ENCODE results near the gene FSTL5.

The FSTL5 gene

DNA sequence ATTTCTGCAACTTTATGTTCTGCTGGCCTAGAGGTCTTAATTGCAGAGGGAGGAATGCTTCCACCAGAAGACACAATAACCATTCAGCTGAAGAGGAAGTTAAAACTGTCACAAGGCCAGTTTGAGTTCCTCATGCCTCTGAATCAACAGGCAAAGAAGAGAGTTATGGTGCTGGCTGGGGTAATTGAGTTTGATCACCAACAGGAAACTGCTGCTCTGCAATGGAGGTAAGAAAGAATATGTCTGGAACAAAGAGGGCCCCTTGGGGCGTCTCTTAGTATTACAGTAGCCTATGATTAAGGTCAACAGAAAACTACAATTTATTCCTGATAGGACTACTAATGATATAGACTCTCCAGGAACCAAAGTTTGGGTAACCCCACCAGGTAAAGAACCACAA is 744.0 kb downstream of the FSTL5 start:
- TF ChIP-seq SIN3A (IDR thresholded peaks at IDR 0.05; ENCODE audit: borderline replicate concordance, insufficient read depth, low read length), result no peak
- TF ChIP-seq POLR2AphosphoS5 (IDR thresholded peaks at IDR 0.05; ENCODE audit: low read depth, low read length), result no peak

- TF ChIP-seq, protein P1, sequence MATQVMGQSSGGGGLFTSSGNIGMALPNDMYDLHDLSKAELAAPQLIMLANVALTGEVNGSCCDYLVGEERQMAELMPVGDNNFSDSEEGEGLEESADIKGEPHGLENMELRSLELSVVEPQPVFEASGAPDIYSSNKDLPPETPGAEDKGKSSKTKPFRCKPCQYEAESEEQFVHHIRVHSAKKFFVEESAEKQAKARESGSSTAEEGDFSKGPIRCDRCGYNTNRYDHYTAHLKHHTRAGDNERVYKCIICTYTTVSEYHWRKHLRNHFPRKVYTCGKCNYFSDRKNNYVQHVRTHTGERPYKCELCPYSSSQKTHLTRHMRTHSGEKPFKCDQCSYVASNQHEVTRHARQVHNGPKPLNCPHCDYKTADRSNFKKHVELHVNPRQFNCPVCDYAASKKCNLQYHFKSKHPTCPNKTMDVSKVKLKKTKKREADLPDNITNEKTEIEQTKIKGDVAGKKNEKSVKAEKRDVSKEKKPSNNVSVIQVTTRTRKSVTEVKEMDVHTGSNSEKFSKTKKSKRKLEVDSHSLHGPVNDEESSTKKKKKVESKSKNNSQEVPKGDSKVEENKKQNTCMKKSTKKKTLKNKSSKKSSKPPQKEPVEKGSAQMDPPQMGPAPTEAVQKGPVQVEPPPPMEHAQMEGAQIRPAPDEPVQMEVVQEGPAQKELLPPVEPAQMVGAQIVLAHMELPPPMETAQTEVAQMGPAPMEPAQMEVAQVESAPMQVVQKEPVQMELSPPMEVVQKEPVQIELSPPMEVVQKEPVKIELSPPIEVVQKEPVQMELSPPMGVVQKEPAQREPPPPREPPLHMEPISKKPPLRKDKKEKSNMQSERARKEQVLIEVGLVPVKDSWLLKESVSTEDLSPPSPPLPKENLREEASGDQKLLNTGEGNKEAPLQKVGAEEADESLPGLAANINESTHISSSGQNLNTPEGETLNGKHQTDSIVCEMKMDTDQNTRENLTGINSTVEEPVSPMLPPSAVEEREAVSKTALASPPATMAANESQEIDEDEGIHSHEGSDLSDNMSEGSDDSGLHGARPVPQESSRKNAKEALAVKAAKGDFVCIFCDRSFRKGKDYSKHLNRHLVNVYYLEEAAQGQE (IDR thresholded peaks at IDR 0.05; ENCODE audit: insufficient read depth in 1 of 2, low read depth in 2 of 2, low read length in 2 of 2), result no peak
- no peak for TF ChIP-seq FOXP2 (optimal IDR thresholded peaks at IDR 0.05; ENCODE audit: borderline replicate concordance, extremely low read depth, extremely low read length, insufficient read depth)
- TF ChIP-seq POLR2AphosphoS5 (IDR thresholded peaks at IDR 0.05; ENCODE audit: low read depth, low read length), result no peak
- TF ChIP-seq SIN3A (IDR thresholded peaks at IDR 0.05; ENCODE audit: borderline replicate concordance, insufficient read depth, low read length), result no peak
- TF ChIP-seq TAF1 (IDR thresholded peaks at IDR 0.05; ENCODE audit: borderline replicate concordance, insufficient read depth, low read length), result no peak
Observed at GRCh38 chr4:161411901-161412300, 751.9 kb downstream of the FSTL5 start.

DNA sequence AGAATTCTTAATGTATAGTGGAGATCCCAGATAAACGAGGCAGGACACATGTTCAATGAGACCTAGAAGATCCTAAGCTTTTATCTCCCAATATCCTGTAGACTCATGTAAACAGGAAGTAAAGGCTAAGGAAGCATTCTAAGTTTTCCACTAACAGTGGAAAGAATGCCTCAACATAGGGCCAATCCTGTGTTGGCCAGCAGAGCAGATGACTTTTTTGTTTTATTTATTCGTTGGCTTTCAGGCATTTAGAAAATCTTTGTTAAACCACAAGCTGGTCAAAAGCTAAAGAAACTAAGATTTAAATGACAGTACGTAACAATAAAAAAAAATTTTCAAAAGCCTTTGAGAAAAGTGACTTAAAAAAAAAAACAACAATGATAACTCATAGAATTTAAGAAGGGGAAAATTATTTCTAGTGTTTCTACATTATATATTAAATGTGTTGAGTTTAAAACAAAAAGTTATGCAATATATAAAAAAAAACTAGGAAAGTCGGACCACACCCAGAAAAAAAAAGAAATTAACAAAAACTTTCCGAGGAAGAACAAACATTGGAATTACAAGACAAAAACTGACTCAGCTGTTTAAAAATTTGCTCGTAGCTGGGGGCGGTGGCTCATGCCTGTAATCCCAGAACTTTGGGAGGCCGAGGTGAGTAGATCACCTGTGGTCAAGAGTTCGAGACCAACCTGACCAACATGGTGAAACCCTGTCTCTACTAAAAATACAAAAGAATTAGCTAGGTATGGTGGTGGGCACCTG is 759.3 kb downstream of the FSTL5 start:
- TF ChIP-seq, protein P1 (IDR thresholded peaks at IDR 0.05; ENCODE audit: insufficient read depth in 1 of 2, low read depth in 2 of 2, low read length in 2 of 2), result no peak
- TF ChIP-seq TAF1 (IDR thresholded peaks at IDR 0.05; ENCODE audit: borderline replicate concordance, insufficient read depth, low read length), result no peak
- TF ChIP-seq SIN3A (IDR thresholded peaks at IDR 0.05; ENCODE audit: borderline replicate concordance, insufficient read depth, low read length), result no peak
- no peak for TF ChIP-seq FOXP2 (optimal IDR thresholded peaks at IDR 0.05; ENCODE audit: borderline replicate concordance, extremely low read depth, extremely low read length, insufficient read depth)
- no peak for TF ChIP-seq POLR2AphosphoS5 (IDR thresholded peaks at IDR 0.05; ENCODE audit: low read depth, low read length)

DNA sequence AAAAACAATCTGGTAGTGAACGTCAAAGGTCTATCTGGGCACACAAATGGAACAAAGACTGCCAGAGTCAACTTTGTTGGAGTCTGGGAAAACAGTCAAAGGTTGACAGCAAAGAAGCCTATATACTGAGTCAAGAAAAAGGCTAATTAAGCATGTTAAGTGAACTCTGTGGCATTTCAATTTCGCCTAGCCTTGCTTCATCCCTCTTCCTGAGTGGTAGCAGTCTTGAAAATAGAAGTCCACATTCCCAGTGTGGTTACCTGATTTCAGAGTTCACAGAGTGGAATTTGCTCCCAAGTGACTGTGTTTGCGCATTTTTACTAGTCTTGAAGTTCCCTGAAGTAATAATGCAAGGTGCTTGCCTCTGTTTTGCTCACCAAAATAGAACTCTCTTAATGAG is 760.0 kb downstream of the FSTL5 start:
- TF ChIP-seq SIN3A (IDR thresholded peaks at IDR 0.05; ENCODE audit: borderline replicate concordance, insufficient read depth, low read length) (no peak), POLR2AphosphoS5 (IDR thresholded peaks at IDR 0.05; ENCODE audit: low read depth, low read length) (no peak), FOXP2 (optimal IDR thresholded peaks at IDR 0.05; ENCODE audit: borderline replicate concordance, extremely low read depth, extremely low read length, insufficient read depth) (no peak), TAF1 (IDR thresholded peaks at IDR 0.05; ENCODE audit: borderline replicate concordance, insufficient read depth, low read length) (no peak)
- TF ChIP-seq, protein P1 (IDR thresholded peaks at IDR 0.05; ENCODE audit: insufficient read depth in 1 of 2, low read depth in 2 of 2, low read length in 2 of 2), result no peak

- TF ChIP-seq, protein P1 (IDR thresholded peaks at IDR 0.05; ENCODE audit: insufficient read depth in 1 of 2, low read depth in 2 of 2, low read length in 2 of 2), result no peak
- TF ChIP-seq POLR2AphosphoS5 (IDR thresholded peaks at IDR 0.05; ENCODE audit: low read depth, low read length) (no peak), TAF1 (IDR thresholded peaks at IDR 0.05; ENCODE audit: borderline replicate concordance, insufficient read depth, low read length) (no peak), FOXP2 (optimal IDR thresholded peaks at IDR 0.05; ENCODE audit: borderline replicate concordance, extremely low read depth, extremely low read length, insufficient read depth) (no peak), SIN3A (IDR thresholded peaks at IDR 0.05; ENCODE audit: borderline replicate concordance, insufficient read depth, low read length) (no peak)
Observed at GRCh38 chr4:161393602-161394001, 770.2 kb downstream of the FSTL5 start.
